Measurements from ENCODE around the gene APLNR.

Gene APLNR

GRCh38 chr11:57251037-57251436, 14.0 kb upstream of the APLNR start:
- no peak for DNase-seq

DNA sequence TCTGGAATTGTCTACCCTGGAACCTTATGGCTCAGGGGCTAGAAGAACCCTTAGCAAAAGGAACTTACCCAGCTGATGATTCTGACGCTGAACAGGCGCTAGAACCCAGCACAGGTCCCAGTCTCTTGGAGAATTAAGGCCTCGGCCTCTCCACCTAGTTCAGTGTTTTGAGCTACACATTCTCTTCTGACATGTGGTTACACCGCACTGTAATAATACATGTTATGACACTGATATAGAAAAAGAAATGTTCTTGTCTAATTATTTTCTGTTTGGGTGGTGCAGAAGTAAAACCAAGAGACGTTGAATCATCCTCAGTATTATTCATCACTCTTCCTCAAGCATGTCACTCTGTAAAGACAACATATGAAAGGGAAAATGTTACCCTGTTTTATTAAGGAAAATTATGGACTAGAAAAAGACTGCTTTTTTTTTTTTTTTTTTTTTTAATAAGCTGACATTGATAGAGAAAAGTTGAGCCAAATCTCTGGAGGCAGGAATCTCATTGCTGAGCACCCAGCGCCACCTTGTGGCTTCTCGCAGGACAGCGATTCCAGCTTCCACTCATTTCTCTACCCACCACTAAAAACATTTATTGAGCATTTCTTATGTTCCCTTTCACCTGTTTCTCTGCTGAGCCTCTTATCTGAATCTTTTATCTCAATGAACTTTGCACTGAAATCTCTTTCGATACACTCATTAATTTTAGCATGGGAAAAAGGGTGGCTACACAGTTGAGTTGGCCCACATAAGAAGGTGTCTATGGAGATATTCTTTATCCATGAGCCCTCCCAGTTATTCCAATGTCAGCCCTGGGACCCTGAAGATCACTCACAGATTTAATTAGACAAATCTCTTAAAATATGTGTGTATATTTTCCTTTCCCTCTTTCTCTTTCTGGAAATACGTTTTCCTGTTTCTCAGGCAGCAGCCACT, 12.6 kb upstream of the APLNR start:
- DNase-seq: peak; percentile 24

- peak; percentile 41 for DNase-seq
Observed at GRCh38 chr11:57248780-57249383, 11.8 kb upstream of the APLNR start.

DNA sequence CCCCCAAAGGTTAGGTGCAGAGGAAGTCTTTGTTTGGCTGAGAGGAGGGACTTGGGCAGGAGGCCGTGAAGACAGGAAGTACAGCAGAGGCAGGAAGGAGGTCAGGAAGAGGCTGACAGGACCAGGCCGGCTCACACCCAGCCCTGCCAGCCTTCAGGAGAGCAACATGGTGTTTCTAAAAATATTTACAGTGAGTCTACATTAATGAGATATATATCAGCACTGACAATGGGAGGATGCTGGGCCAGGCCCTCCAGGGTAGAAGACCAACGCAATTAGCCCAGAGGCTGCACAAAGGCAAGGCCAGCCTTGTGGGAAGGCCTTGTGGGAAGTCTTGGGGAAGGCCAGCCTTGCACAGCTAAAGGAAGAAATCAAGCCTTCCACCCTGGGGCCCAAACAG, 7.9 kb upstream of the APLNR start:
- no peak for DNase-seq

DNA sequence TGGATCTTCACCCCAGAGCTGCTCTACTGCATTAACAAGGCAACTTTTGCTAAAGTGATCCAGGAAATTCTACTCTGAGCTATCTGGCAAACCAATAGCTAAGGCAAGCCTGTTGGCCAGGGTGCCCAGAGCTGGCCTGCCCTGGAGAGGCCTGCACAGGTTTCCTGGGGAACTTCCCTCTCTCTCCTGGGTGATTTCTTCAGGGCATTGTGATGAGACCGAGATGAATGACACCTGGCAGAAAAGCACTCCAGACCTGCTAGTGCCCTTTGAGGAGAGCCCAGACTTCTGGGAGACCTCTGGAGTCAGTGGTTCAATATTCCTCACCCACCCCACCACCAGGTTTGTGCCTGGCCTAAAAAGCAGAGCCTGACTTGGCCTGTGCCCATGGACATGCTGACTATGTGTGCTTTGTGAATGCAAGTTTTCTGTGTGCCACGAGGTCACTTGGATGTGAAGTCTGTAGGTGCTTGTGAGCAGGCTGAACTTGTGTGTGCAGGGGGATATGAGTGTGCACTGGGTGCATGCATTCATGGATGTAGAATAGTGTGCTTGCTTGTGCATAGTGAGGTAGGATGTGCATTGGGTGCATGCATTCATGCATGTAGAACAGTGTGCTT, 4.4 kb upstream of the APLNR start:
- DNase-seq: no peak

GRCh38 chr11:57240757-57241156, 3.7 kb upstream of the APLNR start:
- no peak for DNase-seq

DNA sequence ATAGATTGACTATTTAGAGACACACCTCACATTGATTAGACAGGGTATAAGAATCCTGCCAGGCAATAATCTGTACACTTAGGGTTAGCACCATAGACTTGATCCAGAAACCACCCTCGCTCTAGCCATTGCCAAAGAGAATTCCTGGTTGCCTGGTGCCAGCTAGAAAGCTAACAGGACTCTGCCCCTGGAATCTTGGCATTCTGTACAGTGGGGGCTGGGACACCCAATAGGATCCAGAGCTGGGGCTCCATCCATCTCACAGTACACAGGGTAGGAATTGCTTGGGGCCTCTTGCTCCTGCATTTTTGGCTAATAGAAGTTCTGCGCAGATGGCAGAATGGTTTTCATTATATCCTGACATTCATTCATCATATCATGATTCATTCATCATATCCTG, 3.0 kb upstream of the APLNR start:
- no peak for DNase-seq

DNA sequence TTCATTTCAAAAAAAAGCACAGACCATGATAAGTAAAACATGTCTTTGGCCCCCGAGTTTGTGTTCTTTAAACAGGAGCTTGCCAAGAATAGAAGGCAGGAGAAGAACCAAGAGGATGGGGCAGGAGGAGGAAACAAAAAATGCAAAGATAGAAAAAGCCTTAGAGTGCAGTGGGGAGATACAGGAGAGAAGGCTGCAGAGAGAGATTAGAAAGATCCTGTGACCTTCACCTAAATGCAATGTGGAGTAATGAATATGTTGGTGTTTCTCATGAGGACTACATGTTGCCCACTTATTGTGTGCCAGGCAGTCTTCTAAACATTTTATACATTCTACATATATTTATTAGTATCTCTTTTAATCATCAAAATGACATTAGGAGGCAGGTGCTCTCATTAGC, 2.3 kb upstream of the APLNR start:
- DNase-seq: no peak

- no peak for DNase-seq
Observed at GRCh38 chr11:57235761-57236703, 1.0 kb downstream of the APLNR start.

DNA sequence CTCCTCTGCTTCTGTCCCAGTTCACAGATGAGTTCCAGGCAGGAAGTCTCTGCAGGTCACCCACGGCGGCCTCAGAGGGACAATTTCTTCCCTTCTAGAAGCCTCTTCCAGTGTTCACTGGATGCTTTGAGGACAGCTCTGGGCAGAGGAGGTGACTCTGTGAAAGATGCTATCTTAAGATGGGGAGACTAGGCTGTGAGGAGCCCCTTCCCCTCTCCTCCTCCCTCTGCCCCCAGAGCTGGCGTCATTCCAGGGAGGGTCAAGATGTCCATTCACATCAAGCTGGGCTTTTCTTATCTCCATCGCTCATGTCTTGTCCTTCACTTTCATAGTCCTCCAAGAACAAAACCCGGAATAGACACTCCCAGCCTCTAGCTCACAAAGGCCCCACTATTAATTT, 3.3 kb downstream of the APLNR start:
- no peak for DNase-seq

DNA sequence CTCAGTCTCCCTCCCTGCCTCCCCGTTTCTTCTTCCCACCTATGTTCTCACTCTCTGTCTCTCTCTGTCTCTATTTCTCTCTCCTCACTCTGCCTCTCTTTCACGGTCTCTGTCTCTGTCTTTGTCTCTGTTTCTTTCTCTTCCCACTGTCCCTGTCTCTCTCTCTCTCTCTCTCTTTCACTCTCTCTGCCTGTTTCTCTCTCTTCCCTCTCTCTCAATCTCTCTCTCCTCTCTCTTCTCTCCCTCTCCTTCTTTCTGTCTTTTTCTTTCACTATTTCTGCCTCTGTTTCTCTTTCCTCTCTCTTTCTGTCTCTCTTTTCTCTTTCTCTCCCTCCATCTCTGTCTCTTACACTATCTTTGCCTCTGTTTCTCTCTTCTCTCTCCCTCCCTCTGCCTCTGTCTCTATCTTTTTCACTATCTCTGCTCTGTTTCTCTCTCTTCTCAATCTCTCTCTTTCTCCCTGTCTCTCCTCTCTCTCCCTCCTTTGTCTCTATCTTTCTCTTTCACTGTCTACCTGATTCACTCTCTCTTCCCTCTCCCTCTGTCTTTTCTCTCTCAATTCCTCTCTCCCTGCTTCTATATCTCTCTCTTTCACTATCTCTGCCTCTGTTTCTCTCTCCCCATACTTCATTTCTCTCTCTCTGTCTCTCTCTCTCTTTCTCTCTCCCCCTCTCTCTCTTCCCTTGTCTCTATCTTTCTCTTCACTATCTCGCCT, 5.4 kb downstream of the APLNR start:
- DNase-seq: no peak

DNA sequence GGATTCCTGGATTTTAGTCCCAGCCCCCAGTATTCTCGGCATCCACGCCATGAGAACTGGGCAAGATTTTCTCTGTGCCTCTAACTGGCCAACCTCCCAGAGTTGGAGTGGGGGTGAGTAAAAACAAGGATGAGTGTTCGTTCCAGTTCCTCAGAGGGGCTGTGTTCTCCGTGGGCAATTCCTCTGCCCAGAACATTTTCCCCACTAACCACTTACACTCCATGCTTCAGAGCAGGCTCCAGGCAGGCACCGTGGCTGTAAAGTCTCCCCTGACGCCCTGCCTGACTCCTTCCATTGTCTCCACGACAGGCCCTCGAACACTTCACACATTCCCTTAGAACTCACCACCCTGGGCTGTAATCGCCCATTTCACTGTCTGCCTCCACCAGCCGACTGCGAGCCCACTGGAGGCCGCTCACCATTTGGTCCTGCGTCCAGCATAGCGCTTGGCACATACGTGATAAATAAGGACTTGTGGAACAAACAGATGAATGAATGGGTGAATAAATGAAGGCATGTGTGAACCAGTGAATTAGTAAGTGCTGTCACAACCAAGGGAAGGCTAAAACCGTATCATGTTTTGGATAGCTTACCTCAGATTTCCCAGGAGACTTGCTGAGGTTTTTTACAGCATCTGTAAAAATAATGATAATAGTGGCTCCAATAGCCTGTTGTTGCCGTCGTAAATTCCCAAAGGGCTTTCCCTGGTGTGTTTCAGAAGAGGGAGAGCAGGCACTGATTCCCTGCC, 6.1 kb downstream of the APLNR start:
- DNase-seq: no peak

DNA sequence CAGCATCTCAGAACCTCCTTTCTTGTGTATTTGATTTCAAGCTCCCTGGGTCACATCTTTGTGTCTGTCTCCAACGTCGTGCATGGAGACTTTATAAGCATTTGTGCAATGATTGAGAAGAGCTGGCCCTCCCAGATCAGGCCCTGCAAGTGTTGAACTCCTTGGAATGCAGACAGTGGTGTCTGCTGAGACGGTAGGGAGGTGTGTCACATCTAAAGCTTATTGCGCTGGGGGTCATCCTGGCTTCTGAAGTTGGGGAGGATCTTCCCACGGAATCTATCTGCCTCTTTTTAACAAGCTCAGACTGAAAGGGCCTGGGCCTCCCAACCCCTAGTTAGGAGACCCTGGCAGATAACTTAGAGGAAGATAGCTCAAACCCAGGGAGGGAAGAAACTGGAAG, 6.7 kb downstream of the APLNR start:
- no peak for DNase-seq

- DNase-seq: no peak
Observed at GRCh38 chr11:57228600-57228999, 8.4 kb downstream of the APLNR start.

DNA sequence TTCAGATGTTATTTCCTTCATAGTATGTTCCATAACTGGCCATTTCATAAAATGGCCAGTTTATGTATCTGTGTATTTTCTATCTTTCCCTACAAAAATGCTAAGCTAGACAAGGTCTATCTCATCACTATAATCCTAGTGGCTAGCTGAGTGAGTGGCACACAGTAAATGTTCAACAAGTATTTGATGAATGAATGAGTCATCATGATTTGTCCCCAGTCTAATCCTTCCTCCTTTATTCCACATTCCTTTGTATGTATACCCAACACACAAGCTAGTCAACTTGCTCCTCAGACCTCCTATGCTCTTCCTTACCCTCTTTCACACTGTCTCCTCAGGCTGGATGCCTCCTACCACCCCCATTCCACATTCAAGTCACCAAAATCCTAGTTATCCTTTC, 12.5 kb downstream of the APLNR start:
- no peak for DNase-seq

DNA sequence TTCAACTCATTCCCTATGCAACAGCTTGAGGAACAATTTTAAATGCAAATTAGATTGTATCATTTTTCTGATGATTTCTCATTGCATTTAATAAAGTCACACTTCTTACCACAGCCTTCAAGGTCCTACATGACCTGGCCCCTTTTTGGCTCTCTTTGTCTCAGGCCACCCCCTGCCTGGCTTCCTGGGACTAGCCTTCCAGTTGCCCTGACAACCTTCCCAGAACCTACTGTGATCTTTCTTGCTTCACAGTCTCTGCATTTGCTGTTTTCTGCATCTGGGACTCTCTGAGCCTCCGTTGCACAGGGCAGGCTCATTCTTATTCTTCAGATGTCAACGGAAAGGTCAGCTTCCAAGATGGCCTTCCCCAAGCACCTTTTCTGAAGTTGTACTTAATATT, 12.9 kb downstream of the APLNR start:
- DNase-seq: no peak

DNA sequence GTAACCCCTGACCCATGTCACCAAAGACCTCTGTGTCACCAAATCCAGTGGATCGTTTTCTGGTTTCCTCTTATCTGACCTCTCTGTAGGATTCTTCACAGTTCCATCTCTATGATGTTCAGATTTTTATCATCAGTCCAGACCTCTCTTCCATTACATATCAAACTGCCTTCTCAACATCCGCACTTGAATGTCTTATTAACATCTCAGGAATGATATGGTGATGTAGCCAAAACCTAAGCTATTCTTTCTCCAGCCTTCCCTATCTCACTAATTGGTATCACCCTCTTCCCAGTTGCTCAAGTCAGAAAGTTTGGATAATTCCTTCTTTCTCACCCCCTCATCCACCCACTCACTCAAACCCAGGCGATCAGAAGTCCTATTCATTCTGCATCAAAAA, 13.4 kb downstream of the APLNR start:
- no peak for DNase-seq

DNA sequence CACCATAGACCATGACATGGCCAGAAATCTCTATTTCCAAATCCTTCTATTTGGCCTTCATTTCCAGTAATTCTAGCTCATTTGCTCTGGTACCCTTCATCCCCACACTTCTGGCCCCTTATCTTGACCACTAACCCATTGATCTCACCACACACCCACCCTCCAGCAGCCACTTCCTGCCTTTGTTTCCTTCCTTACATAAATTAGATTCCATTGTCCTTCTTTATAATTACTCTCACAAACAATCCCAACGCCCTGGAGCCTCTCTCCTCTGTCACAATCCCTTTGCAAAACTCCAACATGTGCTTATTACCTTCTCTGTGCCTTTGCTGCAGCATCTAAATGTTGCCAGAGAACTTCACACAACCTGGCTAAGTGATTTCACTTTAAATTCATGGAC, 14.8 kb downstream of the APLNR start:
- DNase-seq: no peak

DNA sequence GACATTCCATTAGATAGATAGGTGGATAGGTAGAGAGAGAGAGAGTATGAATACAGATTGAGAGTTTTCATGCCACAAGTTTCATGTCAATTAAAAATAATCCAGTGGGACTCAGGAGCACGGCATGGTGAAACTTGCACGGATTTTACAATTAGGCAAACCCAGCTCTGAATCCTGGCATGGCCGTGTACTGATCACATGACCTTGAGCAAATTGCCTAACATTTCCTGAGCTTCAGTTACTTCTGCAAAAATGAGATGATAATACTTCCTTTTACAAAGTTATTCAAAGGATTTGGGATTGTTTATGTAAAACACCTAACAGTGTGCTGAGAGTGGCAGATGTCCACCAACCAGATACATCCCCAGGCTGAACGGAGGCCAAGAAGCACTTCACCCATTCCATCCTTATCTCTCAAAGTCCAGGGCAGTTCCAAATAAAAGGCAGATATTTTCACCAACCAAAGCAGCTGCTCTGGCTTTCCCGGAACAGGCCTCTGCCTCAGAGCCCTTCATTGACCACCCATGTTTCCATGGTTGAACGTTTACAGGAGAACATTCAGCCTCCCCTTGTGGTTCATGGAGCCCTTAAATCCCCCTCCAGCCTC, 17.9 kb downstream of the APLNR start:
- peak; percentile 79 for DNase-seq

DNA sequence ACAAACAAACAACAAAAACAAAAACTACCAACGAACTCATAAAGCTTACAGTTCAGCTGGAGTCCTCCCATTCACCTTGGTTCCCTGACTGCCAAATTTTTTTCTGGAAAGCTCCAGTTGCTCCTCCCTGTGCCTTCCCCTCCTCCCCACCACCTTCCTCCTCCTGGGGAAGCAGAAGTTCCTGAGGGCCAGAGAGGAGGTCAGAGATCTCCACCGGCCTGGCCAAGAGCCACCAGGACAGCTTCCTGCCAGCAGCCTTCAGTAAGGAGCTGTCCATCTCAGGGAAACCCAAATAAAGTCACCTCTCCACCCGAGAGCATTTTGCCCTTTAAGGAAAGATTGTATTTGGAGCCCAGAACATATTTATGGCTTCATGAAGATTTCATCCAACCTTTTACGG, 20.0 kb downstream of the APLNR start:
- no peak for DNase-seq

GRCh38 chr11:57216463-57216862, 20.6 kb downstream of the APLNR start:
- no peak for DNase-seq
